Activated CD8-positive, alpha-beta memory T cell treated with anti-CD3 and anti-CD28 coated beads, Interleukin-2, amount 50 U/mL, for 48 hours (primary cell): ENCODE measurements around the gene CTNNBIP1.

ENCODE experiments used
- DNase-seq: peaks from one replicate; pipeline ENCODE4 v3.0.0-alpha.2; 2020

The CTNNBIP1 gene

DNA sequence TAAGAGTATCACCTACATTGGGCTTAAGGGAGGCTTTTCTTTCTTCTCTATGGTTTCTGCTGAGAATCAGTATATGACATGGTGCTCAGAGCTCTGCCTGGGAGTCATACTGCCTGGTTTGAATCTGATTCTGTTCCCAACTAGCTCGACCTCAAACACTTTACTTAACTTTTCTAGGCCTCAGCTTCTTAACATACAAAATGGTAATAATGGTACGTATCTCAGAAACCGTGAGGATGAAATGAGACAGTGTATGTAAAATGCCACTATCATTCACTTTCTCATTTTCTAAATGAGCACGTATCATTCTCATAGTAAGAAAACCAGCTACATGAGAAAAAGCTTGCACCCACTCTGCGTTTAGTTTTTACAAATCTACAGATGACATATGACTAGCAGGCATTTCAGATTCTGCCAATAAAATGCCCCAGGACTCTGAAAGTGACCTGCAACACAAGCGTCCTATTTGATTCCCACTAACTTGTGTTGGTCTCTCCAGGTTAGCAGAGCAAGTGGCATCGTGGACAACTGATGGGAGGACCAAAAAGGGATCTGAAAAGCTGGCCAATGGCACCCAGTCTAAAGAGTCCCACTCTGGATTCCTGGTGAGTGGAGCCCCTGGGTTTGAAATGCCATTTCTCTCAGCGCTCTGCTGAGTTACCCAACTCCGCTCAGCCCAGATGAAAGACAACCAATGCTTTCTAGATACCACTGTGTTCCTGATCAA, 6.1 kb downstream of the CTNNBIP1 start:
- DNase-seq: no peak

DNA sequence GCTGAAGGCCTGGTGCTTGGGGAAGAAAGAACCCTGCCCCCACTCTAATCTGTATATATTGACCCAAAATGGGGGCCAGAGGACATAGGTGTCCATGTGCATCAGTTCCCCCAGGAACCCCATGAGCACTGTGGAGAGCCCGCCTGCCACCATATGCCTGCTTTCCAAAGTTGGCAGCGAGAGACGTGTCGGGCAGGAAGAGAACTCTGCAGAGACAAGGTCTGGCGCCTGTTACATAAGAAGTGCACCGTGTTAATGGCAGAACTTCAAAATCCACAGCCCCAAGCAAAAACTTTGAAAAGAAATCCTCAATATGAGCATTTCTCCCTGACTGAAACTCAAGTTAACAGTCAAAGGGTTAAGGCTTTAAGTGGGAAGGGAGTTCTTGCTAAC, 8.0 kb downstream of the CTNNBIP1 start:
- DNase-seq: no peak

DNA sequence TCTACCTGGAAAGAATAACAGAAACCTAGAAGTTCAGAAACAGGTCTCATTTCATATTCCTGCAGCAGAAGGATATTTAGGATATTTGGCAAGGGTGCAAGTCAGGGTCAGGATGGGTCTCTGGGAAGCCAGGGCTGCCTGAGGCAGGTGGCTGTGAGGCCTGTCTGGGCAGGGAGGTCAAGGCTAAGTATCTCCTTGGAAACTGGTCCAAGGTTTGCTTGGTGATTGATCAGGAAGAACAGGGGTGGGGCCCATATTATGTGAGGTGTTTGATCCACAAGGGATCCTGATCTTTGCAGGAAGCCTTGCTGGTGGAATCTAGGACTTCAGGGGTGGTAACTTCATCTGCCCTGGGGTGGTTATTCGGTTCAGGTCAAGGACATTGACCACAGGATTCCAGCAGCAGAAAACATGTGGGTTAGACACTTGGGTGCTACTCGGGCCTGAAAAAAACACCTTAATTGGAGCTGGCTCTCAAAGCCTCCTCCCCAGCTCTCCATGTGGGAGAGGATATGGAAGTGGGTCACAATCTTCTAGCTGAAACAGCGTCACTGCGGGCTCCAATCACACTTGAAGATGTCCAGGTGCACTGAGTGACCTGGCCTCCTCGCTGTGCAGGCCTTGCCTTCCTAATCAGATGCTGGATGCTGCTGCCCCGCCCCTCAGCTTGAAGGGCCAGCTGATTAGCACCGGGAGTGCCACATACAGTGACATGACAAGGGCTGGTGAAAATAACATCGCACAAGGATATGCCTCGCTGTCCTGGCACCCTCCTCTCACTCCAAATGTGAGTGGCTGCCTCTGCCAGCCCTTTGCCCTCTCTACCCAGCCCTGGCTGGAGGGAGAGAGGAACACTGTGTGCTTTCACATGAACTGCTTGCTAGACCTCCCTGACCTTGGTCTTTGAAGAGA, 8.7 kb downstream of the CTNNBIP1 start:
- DNase-seq: no peak

DNA sequence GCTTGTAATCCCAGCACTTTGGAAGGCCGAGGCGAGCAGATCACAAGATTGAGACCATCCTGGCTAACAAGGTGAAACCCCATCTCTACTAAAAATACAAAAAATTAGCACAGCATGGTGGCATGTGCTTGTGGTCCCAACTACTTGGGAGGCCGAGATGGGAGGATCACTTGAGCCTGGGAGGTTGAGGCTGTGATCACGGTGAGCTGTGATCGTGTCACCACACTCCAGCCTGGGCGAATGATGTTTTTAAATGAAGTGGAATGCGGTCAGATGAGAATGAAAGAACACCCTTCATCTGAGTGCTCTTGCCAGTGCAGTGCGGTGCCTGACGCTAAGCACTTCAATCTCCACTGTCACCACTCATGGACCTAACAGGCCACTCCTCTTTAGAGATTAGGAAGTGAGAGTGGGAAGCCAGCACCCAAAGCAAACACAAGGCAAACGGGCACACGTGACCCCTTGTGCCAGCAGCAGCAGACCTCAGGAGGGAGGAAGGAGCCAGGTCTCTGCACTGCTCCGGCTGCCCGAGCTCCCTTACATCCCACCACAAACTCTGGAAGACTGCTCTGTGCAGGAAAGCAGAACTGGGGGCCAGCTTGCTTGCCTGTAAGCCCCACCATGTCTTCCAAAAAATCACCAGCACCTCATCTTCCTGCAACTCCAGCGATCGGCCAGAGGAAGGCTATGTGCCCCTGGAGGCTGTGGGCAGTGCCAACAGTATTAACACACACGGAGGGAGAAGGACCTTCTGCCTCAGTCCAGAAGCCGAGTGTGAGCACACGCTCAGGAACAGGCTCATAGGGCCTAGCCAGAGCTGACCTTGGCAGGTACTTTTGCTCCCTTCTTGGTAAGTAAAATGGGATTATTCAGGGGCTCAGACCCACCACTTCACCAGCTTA, 9.7 kb downstream of the CTNNBIP1 start:
- no peak for DNase-seq

DNA sequence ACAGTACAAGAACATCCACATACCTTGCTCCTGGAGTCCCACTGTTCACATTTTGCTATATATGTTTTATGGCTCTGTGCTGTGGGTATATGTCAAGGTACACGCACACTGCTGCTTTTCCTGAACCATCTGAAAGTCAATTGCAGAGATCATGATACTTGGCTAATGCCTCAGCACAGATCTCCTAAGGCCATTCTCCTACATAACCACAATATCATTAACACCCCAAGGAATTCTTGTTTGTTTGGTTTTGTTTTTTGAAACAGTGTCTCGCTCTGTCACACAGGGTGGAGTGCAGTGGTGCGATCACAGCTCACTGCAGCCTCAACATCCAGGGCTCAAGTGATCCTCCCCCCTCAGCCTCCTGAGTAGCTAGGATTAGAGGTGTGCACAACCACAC, 16.0 kb downstream of the CTNNBIP1 start:
- no peak for DNase-seq

DNA sequence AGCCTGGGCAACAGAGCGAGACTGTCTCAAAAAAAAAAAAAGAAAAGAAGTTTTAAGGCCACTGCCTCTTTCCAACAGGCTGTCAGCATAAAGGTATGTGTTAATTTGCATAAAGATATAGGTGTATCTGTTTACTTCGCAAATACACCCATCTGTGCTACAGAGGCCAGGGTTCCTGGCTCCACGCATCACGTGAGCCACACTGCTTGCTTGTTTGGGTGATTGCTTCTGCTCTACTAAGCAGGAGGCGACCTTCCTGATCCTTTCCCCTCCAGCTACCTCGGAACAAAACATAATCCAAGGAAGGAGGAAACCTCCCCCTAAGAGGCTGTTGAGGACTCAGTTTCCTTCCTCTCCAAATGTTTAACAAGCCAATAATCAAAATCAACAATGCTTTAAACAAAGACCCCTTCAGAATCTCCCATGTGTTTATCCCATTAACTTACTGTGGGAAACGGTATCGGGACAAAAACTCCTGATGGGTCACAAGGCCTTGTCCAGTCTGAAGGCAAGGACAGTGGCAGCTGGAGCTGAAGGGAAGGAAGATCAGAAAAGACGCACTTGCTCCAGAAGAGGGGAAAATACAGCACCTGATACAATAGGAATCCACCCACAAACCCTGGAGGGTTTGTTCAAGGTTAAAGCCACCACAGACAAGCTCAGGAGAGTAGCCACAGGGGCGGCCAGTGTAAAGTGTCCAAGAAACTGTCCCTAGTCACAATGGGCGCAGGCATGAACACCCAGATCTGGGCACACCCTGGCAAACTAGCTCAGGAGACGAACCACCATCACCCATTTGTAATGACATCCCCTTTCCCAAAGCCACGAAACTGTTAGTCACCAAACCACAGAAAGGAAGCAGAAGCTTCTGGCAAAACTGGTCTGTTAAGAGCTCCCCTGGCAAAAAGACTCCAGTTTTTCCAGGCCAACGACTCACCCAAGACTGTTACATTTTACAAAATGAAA, 17.2 kb downstream of the CTNNBIP1 start:
- no peak for DNase-seq

DNA sequence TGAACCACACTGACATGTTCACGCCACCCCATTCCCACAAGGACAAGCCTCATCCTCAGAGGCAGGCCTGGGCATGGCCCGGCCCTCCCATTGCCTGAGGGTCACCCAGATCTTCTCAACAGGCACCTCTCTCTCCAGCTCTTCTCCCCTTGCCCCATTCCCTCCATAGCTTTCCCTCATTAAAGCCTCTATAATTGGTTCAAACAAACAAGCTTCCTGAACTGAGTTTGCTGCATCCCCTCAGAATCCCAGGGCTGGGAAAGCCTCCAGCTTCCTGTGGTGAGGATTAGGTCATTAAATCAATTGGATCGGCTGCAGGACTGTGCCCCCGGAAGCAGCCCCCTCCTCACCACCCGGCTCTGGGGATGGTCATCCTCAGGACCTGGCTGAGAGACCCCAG, 18.9 kb downstream of the CTNNBIP1 start:
- DNase-seq: no peak

DNA sequence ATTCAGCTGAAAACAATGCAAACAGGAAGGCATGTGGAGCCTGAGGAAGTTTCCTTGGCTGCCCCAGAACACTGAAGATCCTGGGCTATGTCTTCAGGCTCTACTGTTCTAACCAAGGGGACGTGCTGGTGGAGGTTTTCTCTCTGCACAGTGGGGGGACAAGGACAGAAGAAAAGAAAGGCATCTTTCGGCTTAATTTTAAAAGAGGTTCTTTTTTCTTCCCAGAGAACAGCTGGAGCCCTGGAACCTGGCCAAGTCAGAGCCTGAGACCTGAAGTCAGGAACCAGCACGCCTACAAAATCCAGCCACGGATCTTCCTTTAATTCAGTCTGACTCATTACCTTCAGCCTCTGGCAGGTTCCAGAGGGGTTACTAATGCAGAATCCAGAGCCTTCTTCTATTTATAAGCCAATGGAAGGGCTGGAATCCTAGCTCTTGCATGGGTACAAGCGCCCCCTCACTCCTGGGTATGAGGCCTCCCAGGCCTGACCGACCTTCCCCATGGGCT, 19.8 kb downstream of the CTNNBIP1 start:
- DNase-seq: no peak

DNA sequence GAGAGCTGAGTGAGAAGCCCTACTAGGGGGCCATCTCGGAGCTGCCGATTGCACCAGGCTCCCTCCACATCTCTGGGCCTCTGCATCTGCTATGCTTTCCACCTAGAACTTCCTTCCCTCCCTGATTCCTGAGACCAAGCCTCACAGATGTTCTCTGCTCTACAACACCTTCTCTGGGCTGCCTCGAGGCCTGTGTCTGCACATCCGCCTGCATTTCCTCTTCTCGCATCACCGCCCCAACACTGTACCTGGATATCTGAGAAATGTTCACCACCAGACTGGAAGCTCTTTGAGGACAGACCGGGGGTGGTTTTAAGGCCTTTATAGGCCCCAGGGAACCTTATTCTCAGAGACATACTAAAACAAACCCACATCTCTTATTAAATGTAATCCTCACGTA, 20.7 kb downstream of the CTNNBIP1 start:
- DNase-seq: no peak

DNA sequence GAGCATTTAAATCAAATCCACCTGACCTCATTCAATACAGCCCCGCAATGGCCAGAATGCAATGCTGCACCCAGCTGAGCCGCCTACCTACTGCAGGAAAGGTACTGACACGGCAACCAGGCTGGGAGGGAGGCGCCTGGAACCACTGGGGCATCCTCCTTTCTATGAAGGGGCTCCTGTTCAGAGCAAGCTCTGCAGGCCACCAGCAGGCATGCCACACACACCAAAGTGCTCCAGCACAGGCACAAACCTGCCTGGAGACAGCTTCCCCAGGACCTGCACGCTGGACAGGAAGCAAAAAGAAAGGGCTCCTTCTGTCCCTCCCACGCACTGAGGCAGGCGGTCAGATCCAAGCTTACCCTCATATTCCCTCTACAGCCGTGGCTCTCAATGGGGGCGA, 21.2 kb downstream of the CTNNBIP1 start:
- DNase-seq: no peak

DNA sequence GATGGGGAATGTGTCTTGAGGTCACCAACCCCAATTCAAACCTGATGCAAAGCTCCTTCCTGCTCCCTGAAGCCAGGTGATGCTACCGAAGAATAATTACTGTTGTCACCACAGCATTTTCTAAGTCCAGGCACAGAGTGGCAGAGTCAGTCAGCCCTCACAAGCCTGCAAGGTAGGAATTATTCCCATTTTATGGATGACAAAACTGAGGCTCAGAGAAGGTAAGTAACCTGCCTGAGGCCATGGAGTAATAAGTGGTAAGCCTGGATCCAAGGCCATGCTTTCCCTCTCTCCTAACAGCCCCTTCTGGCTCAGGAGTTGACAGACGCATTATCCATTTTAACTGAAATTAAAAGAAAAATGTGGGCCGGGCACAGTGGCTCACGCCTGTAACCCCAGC, 23.0 kb downstream of the CTNNBIP1 start:
- DNase-seq: no peak

DNA sequence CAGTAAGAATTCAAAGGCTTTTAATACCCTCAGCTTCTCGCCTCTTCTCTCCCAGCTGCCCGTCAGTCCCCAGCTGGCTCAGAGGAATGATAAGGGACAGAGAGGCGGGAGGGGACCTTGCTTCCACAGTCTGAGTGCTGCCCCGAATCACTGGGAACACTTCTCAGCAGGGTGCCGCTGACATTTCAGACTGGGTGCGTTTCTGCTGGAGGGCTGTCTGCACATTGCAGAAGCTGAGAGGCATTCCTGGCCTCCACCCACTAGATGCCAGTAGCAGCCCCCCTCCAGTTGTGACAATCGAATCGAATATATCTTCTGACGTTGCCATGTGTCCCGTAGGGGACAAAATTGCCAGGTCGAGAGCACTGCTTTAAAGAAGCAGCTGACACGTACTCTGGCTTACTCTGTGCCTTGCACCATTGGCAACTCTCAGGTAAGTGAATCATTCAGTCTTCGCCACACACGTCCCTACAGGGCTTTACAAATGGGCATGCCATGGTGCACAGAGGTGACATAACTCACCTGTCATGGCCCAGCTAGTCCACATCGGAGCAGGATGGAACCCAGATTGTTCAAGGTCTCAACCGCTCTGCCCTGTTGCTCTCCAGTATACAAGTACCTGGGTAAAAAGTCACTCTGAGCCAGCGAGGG, 23.9 kb downstream of the CTNNBIP1 start:
- no peak for DNase-seq

DNA sequence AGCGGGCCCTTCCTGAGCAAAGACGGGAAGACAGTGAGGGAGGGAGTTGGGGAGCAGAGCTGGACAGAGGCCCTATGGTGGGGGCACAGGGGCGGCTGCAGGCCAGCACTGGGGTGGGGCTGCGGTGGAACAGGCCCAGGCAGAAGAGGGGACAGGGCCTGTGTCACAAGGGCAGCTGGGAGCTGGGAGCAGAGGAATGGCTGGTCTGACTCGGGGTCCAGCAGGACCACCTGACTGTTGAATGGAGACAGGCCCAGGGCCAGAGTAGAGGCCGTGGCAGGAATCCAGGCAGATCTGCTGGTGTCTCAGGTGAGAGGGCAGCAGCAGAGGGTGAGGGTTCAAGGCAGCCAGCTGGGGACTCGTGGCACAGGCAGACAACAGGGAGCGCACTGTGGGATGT, 25.3 kb downstream of the CTNNBIP1 start:
- no peak for DNase-seq

DNA sequence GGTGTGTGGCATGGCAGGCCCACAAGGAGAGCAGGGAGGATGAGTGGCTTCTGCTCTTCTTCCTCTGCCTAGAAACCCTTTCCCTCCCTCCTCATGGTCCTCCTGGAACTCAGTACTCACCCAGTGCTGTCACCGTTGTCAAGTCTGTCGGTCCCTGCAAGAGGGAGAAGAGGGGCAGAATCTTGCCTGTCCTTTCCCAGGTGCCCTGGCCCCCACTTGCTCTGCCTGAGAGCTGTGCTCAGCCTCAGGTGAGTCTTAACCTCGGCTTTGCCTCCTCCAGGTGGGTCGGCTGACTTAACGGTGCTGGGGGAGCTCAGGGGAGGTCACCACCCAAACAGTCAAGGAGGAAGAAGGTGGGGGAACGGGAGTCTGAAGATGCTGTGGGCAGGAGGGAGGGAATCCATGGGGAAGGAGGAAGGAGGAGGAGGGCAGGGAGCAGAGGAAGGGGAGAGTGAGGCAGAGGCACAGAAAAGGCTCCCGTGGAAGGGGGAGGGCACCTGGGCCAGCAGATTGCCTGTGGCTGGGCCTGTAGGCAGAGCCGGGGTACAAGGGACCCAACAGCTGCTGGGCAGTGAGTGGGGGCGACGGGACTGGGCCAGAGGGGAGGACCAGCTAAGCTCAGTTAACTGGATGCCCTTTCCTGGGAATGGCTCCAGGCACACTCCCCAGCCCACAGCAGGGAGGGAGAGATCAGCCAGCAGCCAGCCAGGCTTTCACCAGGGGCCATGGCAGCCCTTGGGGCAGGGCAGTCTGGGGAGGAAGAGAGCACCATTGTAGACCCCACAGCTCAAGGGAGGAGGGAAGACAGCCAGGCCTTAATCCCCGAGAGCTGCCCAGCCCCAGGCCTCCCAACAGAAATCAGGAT, 26.3 kb downstream of the CTNNBIP1 start:
- no peak for DNase-seq

DNA sequence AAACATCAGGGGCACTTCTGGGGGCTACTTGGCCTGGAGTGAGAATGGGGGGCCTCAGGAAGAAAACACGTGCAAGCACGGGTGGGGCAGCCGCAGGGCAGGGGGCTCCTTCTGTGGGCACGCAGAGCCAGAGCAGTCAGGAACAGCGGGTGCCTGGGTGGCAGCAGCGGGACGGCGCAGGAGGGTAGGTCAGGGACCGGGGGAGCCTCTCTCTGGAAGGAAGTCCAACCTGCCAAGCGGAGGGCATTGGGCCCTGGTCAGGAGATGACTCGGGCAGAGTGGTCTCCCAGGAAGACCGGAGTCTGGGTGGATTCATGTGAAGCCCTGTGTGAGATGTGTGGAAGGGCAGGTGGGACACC, 27.1 kb downstream of the CTNNBIP1 start:
- DNase-seq: no peak

DNA sequence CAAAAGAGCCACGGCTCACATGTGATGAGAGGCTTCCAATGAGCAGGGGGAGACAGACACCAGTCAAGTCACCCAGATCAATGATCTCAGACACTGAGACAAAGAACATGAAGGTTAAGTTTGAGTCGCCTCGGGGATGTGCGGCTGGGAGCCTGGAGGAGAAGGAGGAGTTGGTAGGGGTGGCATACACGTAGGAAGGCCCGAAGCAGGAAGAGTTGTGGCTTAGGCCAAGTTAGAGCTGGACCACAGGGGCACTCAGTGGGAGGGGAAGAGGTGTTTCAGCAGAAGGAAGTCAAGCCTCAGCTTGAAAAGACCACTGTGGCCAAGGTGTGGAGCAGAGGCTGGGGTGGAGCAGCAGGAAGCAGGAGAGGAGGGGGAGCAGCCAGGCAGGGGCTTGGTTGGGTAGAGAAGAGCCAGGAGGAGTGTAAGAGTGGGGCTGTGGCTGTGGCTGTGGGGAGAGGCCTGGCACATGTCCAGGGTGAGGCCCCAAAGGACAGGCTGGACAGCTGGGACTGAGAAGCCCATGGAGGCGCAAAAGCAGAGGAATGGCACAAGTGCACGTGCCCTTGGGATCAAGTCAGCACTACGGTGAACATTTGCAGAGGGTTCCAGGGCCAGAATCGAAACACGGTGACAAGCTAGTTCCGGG, 27.6 kb downstream of the CTNNBIP1 start:
- DNase-seq: no peak

DNA sequence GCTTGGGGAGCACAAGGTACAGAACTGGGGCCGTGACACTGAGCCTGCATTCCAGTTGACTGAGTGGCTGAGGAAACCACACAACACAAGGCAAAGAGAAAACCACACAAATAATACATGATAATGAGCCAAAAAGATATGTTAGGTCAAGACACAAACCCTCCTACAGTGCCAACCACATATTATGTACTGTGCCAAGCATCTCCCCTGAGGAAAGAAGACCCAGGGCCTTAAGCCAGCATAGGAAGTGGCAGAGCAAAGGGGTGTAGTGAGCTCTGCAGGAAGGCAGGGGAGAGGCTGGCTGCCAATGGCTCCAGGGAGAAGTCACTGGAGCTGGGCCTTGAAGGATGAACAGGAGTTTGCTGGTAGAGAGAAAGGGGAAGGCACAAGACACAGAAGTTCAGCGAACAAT, 28.2 kb downstream of the CTNNBIP1 start:
- no peak for DNase-seq

DNA sequence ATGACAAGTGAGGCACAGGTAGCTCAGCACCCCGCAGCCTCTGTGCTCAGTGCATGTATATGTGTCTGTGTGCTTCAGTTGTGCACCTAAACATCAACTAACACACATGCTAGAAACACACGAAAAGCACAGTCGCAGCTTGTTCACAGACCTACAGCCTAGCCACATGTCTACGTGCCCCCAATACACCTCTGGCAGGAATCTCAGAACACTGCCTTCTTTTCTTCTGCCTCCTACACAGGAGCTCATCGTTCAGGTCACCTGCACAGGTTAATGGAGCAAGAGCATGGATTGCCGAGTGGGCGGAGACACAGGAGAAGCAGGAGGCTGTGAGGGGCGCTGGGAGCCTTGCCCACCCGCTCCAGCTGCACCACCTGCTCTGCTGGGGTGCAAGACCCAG, 31.7 kb downstream of the CTNNBIP1 start:
- DNase-seq: no peak

DNA sequence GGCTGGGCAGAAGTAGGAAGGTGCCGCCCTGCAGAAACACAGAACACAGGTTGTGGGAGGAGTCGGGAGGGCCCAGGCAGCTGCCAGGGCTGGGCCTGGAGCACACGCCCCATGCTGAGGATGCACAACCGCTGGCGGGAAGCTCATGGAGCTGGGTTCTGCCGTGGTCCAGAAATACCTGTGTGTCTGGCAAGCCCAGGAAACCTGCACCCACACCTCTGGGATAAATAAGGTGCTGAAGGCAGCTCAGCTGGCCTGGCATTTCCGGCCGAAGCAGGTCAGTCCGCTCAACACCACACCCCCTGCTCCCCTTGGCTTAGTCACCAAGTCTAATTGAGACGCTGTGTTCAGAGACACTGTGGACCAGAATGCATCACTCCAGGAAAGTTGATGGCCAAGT, 32.1 kb downstream of the CTNNBIP1 start:
- DNase-seq: no peak

DNA sequence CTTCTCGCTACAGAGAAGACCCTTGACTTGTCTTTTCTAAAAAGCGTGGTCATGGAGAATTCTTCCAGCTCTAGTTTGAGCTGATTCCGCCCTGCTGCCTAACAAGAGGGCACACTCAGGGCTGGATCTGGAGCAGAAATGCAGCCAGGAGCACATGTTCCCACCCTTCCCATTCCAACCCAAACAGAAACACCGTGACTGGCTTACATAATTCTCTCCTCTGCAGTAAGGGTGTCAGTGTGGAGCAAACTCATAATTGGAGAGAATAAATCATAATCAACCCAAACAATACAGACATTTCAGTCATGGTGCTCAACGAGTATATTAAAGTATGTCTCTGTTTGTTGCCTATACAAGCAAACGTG, 34.5 kb downstream of the CTNNBIP1 start:
- no peak for DNase-seq
